K562 (cell line): ENCODE data around the gene NUP88. TPM values are rescaled to one million over a fixed set of nuclear protein-coding genes. Genes with fewer than 3 reads are reported as not detected.

Experiments
- ATAC-seq: fragments of 200-7000 bp; cut with Tn5 transposase; 3 replicates; pipeline ENCODE4 v1.9.1; 2020; ENCODE audit warnings: moderate library complexity
- BruUV-seq: library from RNA; stranded (reverse); fragments of 400-500 nt; replicated peaks from 2 replicates; lab custom pipeline; 2021; lab: Mats Ljungman, UMichigan
- CTCF ChIA-PET: fragments of 300-600 bp; formaldehyde crosslinking; extraction: SDS; loops from one replicate; lab custom pipeline; 2021; ENCODE audit warnings: low intra/inter-chr PET ratio; lab: Yijun Ruan, JAX
- POLR2A ChIA-PET: fragments of 300-600, 350-650 bp; sonication (Branson Sonifier 250); formaldehyde crosslinking; extraction: SDS; loops from one replicate; lab custom pipeline; 2021; ENCODE audit warnings: antibody characterized with exemption, inconsistent platforms; lab: Yijun Ruan, JAX
- DNase-seq, 4 experiments: peaks; one replicate each; pipeline versions ENCODE4 v3.0.0 to v3.0.0-alpha.2; 2011 to 2018; ENCODE audit warnings: low spot score in 3 of 4, mixed read lengths in 3 of 4; ENCODE audit errors: extremely low read depth in 1 of 4
- FAIRE-seq: peaks from 2 replicates; lab custom pipeline; 2011; peaks lifted over from hg19 to GRCh38; lab: Jason Lieb, UNC
- H2AFZ ChIP-seq: 2 replicates; pipeline ENCODE4 v1.6.0; 2011; ENCODE audit warnings: low read depth, low read length, control low read depth, inconsistent platforms
- H3K27ac ChIP-seq: fragments of 200-600 bp; 3 replicates; pipeline ENCODE4 v1.8.0; 2011; ENCODE audit warnings: low read depth, mild to moderate bottlenecking, control low read depth, inconsistent platforms, low read length, moderate library complexity, mixed read lengths; ENCODE audit errors: extremely low read depth
- H3K27me3 ChIP-seq, 2 experiments: fragments of 300-600 bp in 1 of 2; 2 replicates in 1 of 2; 3 replicates in 1 of 2; pipeline versions ENCODE4 v1.6.0 to v1.8.0; 2011; ENCODE audit warnings: inconsistent platforms in 2 of 2, low read length in 2 of 2, mild to moderate bottlenecking in 1 of 2, mixed read lengths in 1 of 2, moderate library complexity in 1 of 2; ENCODE audit not compliant: control insufficient read depth in 2 of 2, insufficient read depth in 2 of 2
- H3K36me3 ChIP-seq: fragments of 300-600 bp; 3 replicates; pipeline ENCODE4 v1.8.0; 2011; ENCODE audit warnings: mild to moderate bottlenecking, low read length, inconsistent platforms; ENCODE audit not compliant: control insufficient read depth, insufficient read depth
- H3K4me1 ChIP-seq, 2 experiments: fragments of 200-600 bp in 1 of 2; replicated peaks in 1 of 2; 2 replicates in 1 of 2; 3 replicates in 1 of 2; pipeline versions ENCODE4 v1.5.1 to v1.8.0; 2011; ENCODE audit warnings: inconsistent platforms in 2 of 2, low read length in 2 of 2, mild to moderate bottlenecking in 1 of 2, mixed read lengths in 1 of 2, moderate library complexity in 1 of 2; ENCODE audit not compliant: control insufficient read depth in 2 of 2, insufficient read depth in 2 of 2
- H3K4me2 ChIP-seq: 2 replicates; pipeline ENCODE4 v1.6.1; 2011; ENCODE audit warnings: low read length, control low read depth, inconsistent platforms, mixed read lengths; ENCODE audit not compliant: insufficient read depth
- H3K4me3 ChIP-seq: fragments of 200-600 bp; sonication (generic), shearing (Covaris generic); 2 replicates; pipeline ENCODE4 v1.5.1; 2016; ENCODE audit warnings: control low read depth, inconsistent platforms
- H3K79me2 ChIP-seq: fragments of 200-600 bp; 3 replicates; pipeline ENCODE4 v1.8.0; 2011; ENCODE audit warnings: low read length, inconsistent platforms; ENCODE audit not compliant: control insufficient read depth, insufficient read depth
- H3K9ac ChIP-seq, 2 experiments: 2 replicates each; pipeline versions ENCODE4 v1.6.0 to v1.6.1; 2011; ENCODE audit warnings: low read depth in 2 of 2, low read length in 2 of 2, control low read depth in 1 of 2, inconsistent platforms in 1 of 2, mild to moderate bottlenecking in 1 of 2, mixed read lengths in 1 of 2; ENCODE audit not compliant: insufficient read depth in 1 of 2
- H3K9me1 ChIP-seq: one replicate; pipeline ENCODE4 v1.6.0; 2011; ENCODE audit warnings: inconsistent platforms, mild to moderate bottlenecking, low read length, moderate library complexity; ENCODE audit not compliant: control insufficient read depth, insufficient read depth
- H3K9me3 ChIP-seq: replicated peaks from 2 replicates; pipeline ENCODE4 v1.5.1; 2011; ENCODE audit warnings: low read depth, low read length, inconsistent platforms; ENCODE audit not compliant: control insufficient read depth, insufficient read depth
- H4K20me1 ChIP-seq: replicated peaks from 2 replicates; pipeline ENCODE4 v1.6.1; 2011; ENCODE audit warnings: low read length, inconsistent platforms, mixed read lengths; ENCODE audit not compliant: control insufficient read depth, insufficient read depth
- C11orf30 ChIP-seq: fragments of 450-650 bp; IDR thresholded peaks from 2 replicates; pipeline ENCODE4 v1.6.1; 2016; ENCODE audit warnings: low read depth, mild to moderate bottlenecking
- FOXK1 ChIP-seq: sonication (generic); formaldehyde crosslinking; IDR thresholded peaks from 2 replicates; pipeline ENCODE4 v1.8.0; 2022; ENCODE audit warnings: missing genetic modification reagents, mild to moderate bottlenecking, borderline replicate concordance
- NEUROD1 ChIP-seq: fragments of 150-350 bp; IDR thresholded peaks from 2 replicates; pipeline ENCODE4 v1.6.1; 2014; ENCODE audit warnings: borderline replicate concordance, low read length, low read depth; ENCODE audit not compliant: partially characterized antibody
- ZBTB49 ChIP-seq: sonication (generic); formaldehyde crosslinking; IDR thresholded peaks from 2 replicates; pipeline ENCODE4 v1.8.0; 2022; ENCODE audit warnings: missing genetic modification reagents, mild to moderate bottlenecking, borderline replicate concordance
- ZFX ChIP-seq: sonication (generic); formaldehyde crosslinking; IDR thresholded peaks from 2 replicates; pipeline ENCODE4 v1.8.0; 2022; ENCODE audit warnings: mild to moderate bottlenecking, missing genetic modification reagents, moderate library complexity
- ZNF717 ChIP-seq: fragments of 250-450 bp; sonication (Bioruptor Pico); IDR thresholded peaks from 2 replicates; pipeline ENCODE4 v1.5.0; 2021
- ZNF830 ChIP-seq: fragments of 250-450 bp; sonication (Bioruptor Pico); IDR thresholded peaks from 2 replicates; pipeline ENCODE4 v1.5.0; 2021; ENCODE audit warnings: mild to moderate bottlenecking
- WGBS: fragments of 100-300 bp; shearing (Covaris generic); methylation state at CpG from one replicate; pipeline ENCODE4 v1.1.6; 2016; ENCODE audit warnings: low coverage, mixed read lengths; ENCODE audit not compliant: insufficient coverage; ENCODE audit errors: missing lambda C conversion rate; 5-methylcytosine and 5-hydroxymethylcytosine counted together
- in situ Hi-C: fragments of 300-500 bp; cut with MboI; formaldehyde crosslinking; loops from 4 replicates; pipeline ENCODE4 v1.15.0; 2018; ENCODE audit warnings: inconsistent platforms, mixed read lengths
- intact Hi-C: fragments of 100-400 bp; cut with micrococcal nuclease; formaldehyde crosslinking; loops from 2 replicates; pipeline ENCODE4 v1.14.2; 2022
- polyA plus RNA-seq, 8 experiments: library from polyadenylated mRNA; depleted of rRNA in 4 of 8; stranded (reverse) in 5 of 8; unstranded in 3 of 8; fragments of >200 nt; fragmentation: Nextera tagmentation in 2 of 8; fragmentation: Illumina TruSeq in 1 of 8; extraction: Ambion mirVana in 2 of 8; extraction: Trizol in 1 of 8; gene quantifications; 2 replicates each; pipeline versions ENCODE4 v1.2.1 to v1.2.3, GENCODE V29; 2011 to 2014; ENCODE audit warnings: inconsistent platforms in 1 of 8, missing spikeins in 1 of 8
- total RNA-seq, 7 experiments: library from RNA; depleted of rRNA in 6 of 7; stranded (reverse); fragments of >200 nt in 6 of 7; fragmentation: Illumina TruSeq in 2 of 7; extraction: Trizol in 2 of 7; gene quantifications; 2 replicates each; pipeline versions ENCODE4 v1.2.1 to v1.2.3, GENCODE V29; 2011 to 2021; ENCODE audit warnings: low replicate concordance in 1 of 7
- TF ChIP-seq, protein P1 (sequence below): fragments of 250-450 bp; sonication (Bioruptor Pico); IDR thresholded peaks from 2 replicates; pipeline ENCODE4 v1.5.0; 2021
- TF ChIP-seq, protein P2 (sequence below): fragments of 250-450 bp; sonication (Bioruptor Pico); IDR thresholded peaks from 2 replicates; pipeline ENCODE4 v1.4.0; 2020; ENCODE audit warnings: borderline replicate concordance
- TF ChIP-seq, protein P3 (sequence below): fragments of 200-400 bp; formaldehyde crosslinking; IDR thresholded peaks from 2 replicates; pipeline ENCODE4 v1.6.1; 2017; ENCODE audit warnings: mild to moderate bottlenecking, low read depth, low read length, moderate library complexity

Gene NUP88
- total and polyA plus RNA-seq, 9 of the 15 experiments (the other 6 are each of a cell fraction or from before 2014, with no cell fraction given), result 59.9 to 160 (median 119) TPM

GRCh38 chr17:5438716-5439445 lies 19.4 kb upstream of the NUP88 start, which contains the start of gene C1QBP:
TSS of gene C1QBP (minus strand) at chr17:5439155. CDS start at chr17:5439073, 82 bp downstream.
- Histone ChIP-seq H3K9me1 (no peaks in the 10 kb centered on the region), H3K9ac (peak within 1 kb of the TSS; percentile 92 to 97), H2AFZ (peak within 1 kb of the TSS; percentile 89), H4K20me1 (no peaks in the 10 kb centered on the region), H3K4me2 (peak within 1 kb of the TSS; percentile 94), H3K4me1 (peaks cover 8 to 9% of the 10 kb centered on the region in 2 experiments; a peak in 4 of 5 replicates), H3K4me3 (peak within 1 kb of the TSS; percentile 94), H3K79me2 (peaks cover 49% of the 10 kb centered on the region), H3K27me3 (no peaks in the 10 kb centered on the region), H3K9me3 (no peaks in the 10 kb centered on the region), H3K36me3 (peaks cover 55% of the 10 kb centered on the region), H3K27ac (peak within 1 kb of the TSS; percentile 85)
- CTCF ChIA-PET, result interaction anchor here (0.5 to 2.0 kb wide), 2 partner anchors 45 to 189 kb away, joined by 3 to 9 read pairs; no protein-coding TSS in a partner anchor
- in situ Hi-C loops, result no loop called here
- under 1% methylated on average over 68 of the region's 75 CpGs for WGBS
- BruUV-seq, result no TSS peak
- ATAC-seq, result peak; percentile 95
- DNase-seq, result peak; percentile 85 to 94 (median 88)
- intact Hi-C loops, result loop anchor here (1.0 to 5.0 kb wide), 2 partner anchors 190 to 242 kb away; no protein-coding TSS in a partner anchor
- peak; percentile 93 for FAIRE-seq
- POLR2A ChIA-PET, result interaction anchor here (0.5 to 1.5 kb wide), 8 partner anchors 18 to 216 kb away, joined by 3 to 8 read pairs (median 4); partner anchors contain the start of gene NUP88
- TF ChIP-seq NEUROD1 (peak; percentile 14), ZNF717 (no peak), ZFX (CRISPR knock-in tag) (peak; percentile 79), ZNF830 (CRISPR knock-in tag) (no peak), ZBTB49 (CRISPR knock-in tag) (no peak), FOXK1 (CRISPR knock-in tag) (no peak), C11orf30 (peak; percentile 55)
- TF ChIP-seq, protein P1, sequence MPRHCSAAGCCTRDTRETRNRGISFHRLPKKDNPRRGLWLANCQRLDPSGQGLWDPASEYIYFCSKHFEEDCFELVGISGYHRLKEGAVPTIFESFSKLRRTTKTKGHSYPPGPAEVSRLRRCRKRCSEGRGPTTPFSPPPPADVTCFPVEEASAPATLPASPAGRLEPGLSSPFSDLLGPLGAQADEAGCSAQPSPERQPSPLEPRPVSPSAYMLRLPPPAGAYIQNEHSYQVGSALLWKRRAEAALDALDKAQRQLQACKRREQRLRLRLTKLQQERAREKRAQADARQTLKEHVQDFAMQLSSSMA (CRISPR knock-in tag), result no peak
- TF ChIP-seq, protein P2, sequence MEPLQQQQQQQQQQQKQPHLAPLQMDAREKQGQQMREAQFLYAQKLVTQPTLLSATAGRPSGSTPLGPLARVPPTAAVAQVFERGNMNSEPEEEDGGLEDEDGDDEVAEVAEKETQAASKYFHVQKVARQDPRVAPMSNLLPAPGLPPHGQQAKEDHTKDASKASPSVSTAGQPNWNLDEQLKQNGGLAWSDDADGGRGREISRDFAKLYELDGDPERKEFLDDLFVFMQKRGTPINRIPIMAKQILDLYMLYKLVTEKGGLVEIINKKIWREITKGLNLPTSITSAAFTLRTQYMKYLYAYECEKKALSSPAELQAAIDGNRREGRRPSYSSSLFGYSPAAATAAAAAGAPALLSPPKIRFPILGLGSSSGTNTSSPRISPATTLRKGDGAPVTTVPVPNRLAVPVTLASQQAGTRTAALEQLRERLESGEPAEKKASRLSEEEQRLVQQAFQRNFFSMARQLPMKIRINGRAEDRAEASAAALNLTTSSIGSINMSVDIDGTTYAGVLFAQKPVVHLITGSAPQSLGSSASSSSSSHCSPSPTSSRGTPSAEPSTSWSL (CRISPR knock-in tag), result no peak
- TF ChIP-seq, protein P3, sequence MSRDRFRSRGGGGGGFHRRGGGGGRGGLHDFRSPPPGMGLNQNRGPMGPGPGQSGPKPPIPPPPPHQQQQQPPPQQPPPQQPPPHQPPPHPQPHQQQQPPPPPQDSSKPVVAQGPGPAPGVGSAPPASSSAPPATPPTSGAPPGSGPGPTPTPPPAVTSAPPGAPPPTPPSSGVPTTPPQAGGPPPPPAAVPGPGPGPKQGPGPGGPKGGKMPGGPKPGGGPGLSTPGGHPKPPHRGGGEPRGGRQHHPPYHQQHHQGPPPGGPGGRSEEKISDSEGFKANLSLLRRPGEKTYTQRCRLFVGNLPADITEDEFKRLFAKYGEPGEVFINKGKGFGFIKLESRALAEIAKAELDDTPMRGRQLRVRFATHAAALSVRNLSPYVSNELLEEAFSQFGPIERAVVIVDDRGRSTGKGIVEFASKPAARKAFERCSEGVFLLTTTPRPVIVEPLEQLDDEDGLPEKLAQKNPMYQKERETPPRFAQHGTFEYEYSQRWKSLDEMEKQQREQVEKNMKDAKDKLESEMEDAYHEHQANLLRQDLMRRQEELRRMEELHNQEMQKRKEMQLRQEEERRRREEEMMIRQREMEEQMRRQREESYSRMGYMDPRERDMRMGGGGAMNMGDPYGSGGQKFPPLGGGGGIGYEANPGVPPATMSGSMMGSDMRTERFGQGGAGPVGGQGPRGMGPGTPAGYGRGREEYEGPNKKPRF, result no peak
